Neuronal stem cell (in vitro differentiated cells): ENCODE results near the gene EFNB2.

Source experiments
- DNase-seq: peaks from one replicate; pipeline ENCODE4 v3.0.0-alpha.2; 2013; ENCODE audit warnings: low spot score
- H2AFZ ChIP-seq: one replicate; pipeline ENCODE4 v1.6.1; 2013; ENCODE audit warnings: mild to moderate bottlenecking, low read length, inconsistent platforms
- H2AK5ac ChIP-seq: 2 replicates; pipeline ENCODE4 v1.6.1; 2013; ENCODE audit warnings: low read depth, mild to moderate bottlenecking, inconsistent platforms, low read length, moderate library complexity, mixed read lengths
- H2BK120ac ChIP-seq: 2 replicates; pipeline ENCODE4 v1.6.1; 2013; ENCODE audit warnings: low read depth, mild to moderate bottlenecking, inconsistent platforms, low read length, moderate library complexity, mixed read lengths
- H2BK12ac ChIP-seq: one replicate; pipeline ENCODE4 v1.6.1; 2013; ENCODE audit warnings: low read length, inconsistent platforms
- H2BK15ac ChIP-seq: 2 replicates; pipeline ENCODE4 v1.6.1; 2013; ENCODE audit warnings: mild to moderate bottlenecking, low read length, inconsistent platforms, mixed read lengths
- H2BK5ac ChIP-seq: one replicate; pipeline ENCODE4 v1.6.1; 2013; ENCODE audit warnings: inconsistent platforms, mild to moderate bottlenecking, low read length, moderate library complexity
- H3K14ac ChIP-seq: one replicate; pipeline ENCODE4 v1.6.1; 2013; ENCODE audit warnings: low read length, inconsistent platforms
- H3K18ac ChIP-seq: 2 replicates; pipeline ENCODE4 v1.6.1; 2013; ENCODE audit warnings: low read length, inconsistent platforms
- H3K23ac ChIP-seq: 2 replicates; pipeline ENCODE4 v1.6.1; 2013; ENCODE audit warnings: low read depth, mild to moderate bottlenecking, mixed read lengths, low read length, inconsistent platforms; ENCODE audit not compliant: poor library complexity
- H3K27ac ChIP-seq: replicated peaks from 3 replicates; pipeline ENCODE4 v1.5.1; 2013; ENCODE audit warnings: low read length, inconsistent platforms
- H3K27me3 ChIP-seq, 3 experiments: 2 replicates each; pipeline ENCODE4 v1.6.1; 2013; ENCODE audit warnings: low read length in 3 of 3, mild to moderate bottlenecking in 2 of 3, inconsistent platforms in 1 of 3, low read depth in 1 of 3, mixed read lengths in 1 of 3, moderate library complexity in 1 of 3; ENCODE audit not compliant: control insufficient read depth in 3 of 3, insufficient read depth in 3 of 3
- H3K36me3 ChIP-seq, 2 donors: replicated peaks in 1 of 2; 2 replicates each; pipeline ENCODE4 v1.6.1; 2013; ENCODE audit warnings: low read length in 2 of 2; ENCODE audit not compliant: control insufficient read depth in 2 of 2, insufficient read depth in 2 of 2
- H3K4ac ChIP-seq: 2 replicates; pipeline ENCODE4 v1.6.1; 2013; ENCODE audit warnings: inconsistent platforms, mild to moderate bottlenecking, low read length, moderate library complexity
- H3K4me1 ChIP-seq, 2 donors: 1 replicate in 1 of 2; 2 replicates in 1 of 2; pipeline ENCODE4 v1.6.1; 2013; ENCODE audit warnings: low read length in 2 of 2, low read depth in 1 of 2; ENCODE audit not compliant: control insufficient read depth in 2 of 2, insufficient read depth in 1 of 2
- H3K4me2 ChIP-seq: one replicate; pipeline ENCODE4 v1.6.1; 2013; ENCODE audit warnings: mild to moderate bottlenecking, low read length, inconsistent platforms; ENCODE audit not compliant: insufficient read depth, poor library complexity, severe bottlenecking
- H3K4me3 ChIP-seq, 2 donors: 2 replicates each; pipeline ENCODE4 v1.5.1; 2013; ENCODE audit warnings: low read length in 2 of 2, mild to moderate bottlenecking in 2 of 2, inconsistent platforms in 1 of 2, moderate library complexity in 1 of 2
- H3K79me1 ChIP-seq: one replicate; pipeline ENCODE4 v1.6.1; 2013; ENCODE audit warnings: low read depth, mild to moderate bottlenecking, inconsistent platforms, low read length, moderate library complexity
- H3K9ac ChIP-seq: one replicate; pipeline ENCODE4 v1.6.1; 2013; ENCODE audit warnings: mild to moderate bottlenecking, low read depth, low read length, inconsistent platforms; ENCODE audit not compliant: poor library complexity
- H3K9me3 ChIP-seq, 2 donors: replicated peaks in 1 of 2; 2 replicates each; pipeline versions ENCODE3 to v1.6.1; 2013; ENCODE audit warnings: low read length in 2 of 2, mild to moderate bottlenecking in 2 of 2, inconsistent platforms in 1 of 2, low read depth in 1 of 2, mixed read lengths in 1 of 2, moderate library complexity in 1 of 2; ENCODE audit not compliant: control insufficient read depth in 2 of 2, insufficient read depth in 1 of 2
- H4K8ac ChIP-seq: one replicate; pipeline ENCODE4 v1.6.1; 2013; ENCODE audit warnings: low read depth, mild to moderate bottlenecking, inconsistent platforms, low read length, moderate library complexity
- H4K91ac ChIP-seq: one replicate; pipeline ENCODE4 v1.6.1; 2013; ENCODE audit warnings: low read length, low read depth, mild to moderate bottlenecking, inconsistent platforms; ENCODE audit not compliant: poor library complexity
- WGBS, 2 donors: extraction: QIAGEN DNeasy Blood & Tissue Kit; methylation state at CpG; one replicate each; pipeline ENCODE4 v1.1.7; 2013; ENCODE audit warnings: missing lambda C conversion rate in 2 of 2, mixed read lengths in 1 of 2; ENCODE audit not compliant: insufficient read length in 2 of 2, insufficient replicate concordance in 1 of 2; ENCODE audit errors: extremely low coverage in 2 of 2; 5-methylcytosine and 5-hydroxymethylcytosine counted together

Gene EFNB2

DNA sequence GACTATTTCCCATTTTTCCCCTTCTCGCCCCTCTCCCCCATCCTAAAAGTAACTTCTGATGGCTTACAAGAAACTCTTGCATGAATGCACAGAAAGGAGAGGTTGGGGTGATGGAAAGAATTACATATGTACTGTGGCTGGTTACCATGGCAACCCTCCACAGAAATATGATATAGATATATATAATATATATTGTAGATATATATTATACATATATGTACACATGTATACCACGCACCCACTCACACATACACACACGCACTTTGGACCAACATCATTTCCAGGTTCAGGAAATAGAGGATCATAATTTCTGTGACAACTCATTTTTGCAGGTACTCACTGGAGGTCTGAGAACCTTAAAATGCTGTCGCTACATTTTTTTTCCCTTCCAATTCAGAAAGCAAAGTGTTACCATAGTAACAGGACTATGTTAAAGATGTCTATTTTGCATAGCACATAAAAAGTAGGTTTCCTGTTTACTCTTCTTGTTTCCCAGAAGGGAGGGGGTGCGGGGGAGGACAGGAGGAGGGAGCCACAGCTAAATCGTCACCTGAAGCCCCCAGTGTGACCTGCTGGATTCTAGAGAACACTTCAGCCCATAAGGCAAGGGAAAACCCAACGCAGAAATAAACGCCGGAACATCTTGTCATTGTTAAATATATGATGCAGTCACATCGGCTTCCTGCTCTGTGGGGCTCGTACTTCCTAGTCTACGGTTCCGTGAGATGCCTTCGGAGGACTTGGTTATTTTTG, 44.7 kb downstream of the EFNB2 start:
- H2AFZ ChIP-seq = no peak overlapping the region
- H3K9me3 ChIP-seq = peaks cover 0 to 4% of the 10 kb centered on the region in 2 donors
- no peak overlapping the region for H3K18ac ChIP-seq
- H2BK15ac ChIP-seq = no peak overlapping the region
- peaks cover 31 to 67% of the 10 kb centered on the region in 2 donors for H3K36me3 ChIP-seq
- WGBS, 2 donors = no CpG with 5 or more reads among the region's 14 CpGs
- H2BK120ac ChIP-seq = no peak overlapping the region
- H4K91ac ChIP-seq = no peak overlapping the region
- no peak overlapping the region for H2BK5ac ChIP-seq
- no peaks in the 10 kb centered on the region for H3K27me3 ChIP-seq
- no peak overlapping the region for H4K8ac ChIP-seq
- no peak overlapping the region for H3K27ac ChIP-seq
- no peaks in the 10 kb centered on the region for H3K79me1 ChIP-seq
- H2AK5ac ChIP-seq = no peak overlapping the region
- H3K9ac ChIP-seq = no peak overlapping the region
- H2BK12ac ChIP-seq = no peak overlapping the region
- H3K4me2 ChIP-seq = no peak overlapping the region
- DNase-seq = no peak
- no peak overlapping the region for H3K23ac ChIP-seq
- no peak overlapping the region for H3K14ac ChIP-seq
- no peak overlapping the region for H3K4ac ChIP-seq
- H3K4me3 ChIP-seq = no peak overlapping the region
- H3K4me1 ChIP-seq = peaks cover 6 to 13% of the 10 kb centered on the region in 2 donors

DNA sequence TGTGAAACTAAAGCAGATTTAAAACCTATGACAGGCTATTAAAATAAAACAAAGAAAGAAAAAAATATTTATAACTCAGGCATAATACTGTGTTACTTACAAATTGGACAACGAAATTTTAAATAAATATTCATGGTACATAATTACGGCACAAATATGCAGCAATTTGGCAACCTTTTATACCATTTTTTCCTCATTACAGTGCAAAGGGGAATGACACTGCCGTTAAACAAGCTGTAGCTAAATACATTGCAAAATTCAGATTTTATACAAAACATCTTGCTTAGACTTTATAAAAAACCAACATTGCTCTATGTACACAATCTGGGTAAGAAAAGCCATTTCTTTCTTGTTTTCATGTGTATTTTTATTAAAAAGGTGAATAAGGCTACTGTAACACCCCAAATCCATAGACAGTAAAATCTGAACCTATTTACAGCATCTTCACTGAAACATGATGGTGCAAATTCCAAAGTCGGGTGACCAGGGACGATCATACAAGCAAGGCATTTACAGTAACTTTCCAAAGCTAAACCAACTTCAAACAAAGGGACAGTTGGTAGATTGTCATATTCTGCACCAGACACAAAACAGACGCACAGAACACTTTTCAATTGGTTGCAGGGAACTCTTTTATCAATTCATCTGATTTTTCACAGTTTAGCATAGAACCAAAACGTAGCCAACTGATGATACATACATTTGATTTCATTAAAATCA, 45.5 kb downstream of the EFNB2 start:
- no peak overlapping the region for H2BK12ac ChIP-seq
- DNase-seq = no peak
- peaks cover 6 to 13% of the 10 kb centered on the region in 2 donors for H3K4me1 ChIP-seq
- no peaks in the 10 kb centered on the region for H3K27me3 ChIP-seq
- H3K23ac ChIP-seq = no peak overlapping the region
- H3K14ac ChIP-seq = no peak overlapping the region
- H3K9ac ChIP-seq = no peak overlapping the region
- H3K9me3 ChIP-seq = peaks cover 0 to 4% of the 10 kb centered on the region in 2 donors
- H4K8ac ChIP-seq = no peak overlapping the region
- H3K36me3 ChIP-seq = peaks cover 28 to 60% of the 10 kb centered on the region in 2 donors
- H2BK120ac ChIP-seq = no peak overlapping the region
- H3K4me2 ChIP-seq = no peak overlapping the region
- no CpG with 5 or more reads among the region's 7 CpGs for WGBS, 2 donors
- no peak overlapping the region for H3K4ac ChIP-seq
- no peak overlapping the region for H4K91ac ChIP-seq
- H2AK5ac ChIP-seq = no peak overlapping the region
- H3K79me1 ChIP-seq = no peaks in the 10 kb centered on the region
- no peak overlapping the region for H2BK5ac ChIP-seq
- no peak overlapping the region for H3K18ac ChIP-seq
- no peak overlapping the region for H3K4me3 ChIP-seq
- H2AFZ ChIP-seq = no peak overlapping the region
- no peak overlapping the region for H2BK15ac ChIP-seq
- no peak overlapping the region for H3K27ac ChIP-seq

- Histone ChIP-seq H3K4me3 (no peak overlapping the region), H2AFZ (no peak overlapping the region), H3K4me1 (peaks cover 6 to 13% of the 10 kb centered on the region in 2 donors), H3K36me3 (peaks cover 23 to 47% of the 10 kb centered on the region in 2 donors), H2BK5ac (no peak overlapping the region), H3K18ac (no peak overlapping the region), H2AK5ac (no peak overlapping the region), H3K4me2 (no peak overlapping the region), H4K91ac (no peak overlapping the region), H3K4ac (no peak overlapping the region), H4K8ac (no peak overlapping the region), H3K23ac (no peak overlapping the region), H3K27ac (no peak overlapping the region), H3K9me3 (peaks cover 0 to under 1% of the 10 kb centered on the region in 2 donors), H3K14ac (no peak overlapping the region), H2BK120ac (no peak overlapping the region), H3K27me3 (no peaks in the 10 kb centered on the region), H2BK12ac (no peak overlapping the region), H2BK15ac (no peak overlapping the region), H3K9ac (no peak overlapping the region), H3K79me1 (no peaks in the 10 kb centered on the region)
- DNase-seq = no peak
- no CpG with 5 or more reads among the region's 2 CpGs for WGBS, 2 donors
These were observed 46.8 kb downstream of the EFNB2 start for GRCh38 chr13:106488686-106489085.

DNA sequence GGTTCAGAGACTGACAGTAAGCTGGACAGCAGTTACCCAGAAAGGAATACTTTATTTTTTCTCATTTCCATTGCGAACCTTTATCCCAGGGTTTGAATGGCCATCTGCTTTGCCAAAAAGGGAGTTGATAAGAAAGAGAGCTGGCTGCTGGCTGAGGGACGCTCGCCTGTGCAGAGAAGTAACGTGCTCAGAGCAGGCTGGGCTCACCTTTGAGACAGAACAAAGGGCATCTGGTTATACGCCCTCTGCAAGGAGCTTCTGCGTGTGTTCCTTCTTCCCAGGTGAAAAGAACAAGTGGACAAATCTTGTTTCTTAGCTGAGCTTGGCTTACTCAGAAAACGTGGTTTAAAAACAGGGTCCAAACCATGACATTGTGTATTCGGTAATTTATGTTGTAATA, 47.4 kb downstream of the EFNB2 start:
- Histone ChIP-seq H3K4me2 (no peak overlapping the region), H3K27me3 (no peaks in the 10 kb centered on the region), H3K18ac (no peak overlapping the region), H3K9me3 (no peaks in the 10 kb centered on the region), H2BK15ac (no peak overlapping the region), H3K23ac (no peak overlapping the region), H2AFZ (no peak overlapping the region), H3K36me3 (peaks cover 18 to 41% of the 10 kb centered on the region in 2 donors), H3K14ac (no peak overlapping the region), H3K27ac (no peak overlapping the region), H3K4me1 (peaks cover 6 to 13% of the 10 kb centered on the region in 2 donors), H3K9ac (no peak overlapping the region), H3K4me3 (no peak overlapping the region), H4K8ac (no peak overlapping the region), H2BK120ac (no peak overlapping the region), H3K79me1 (no peaks in the 10 kb centered on the region), H2BK12ac (no peak overlapping the region), H3K4ac (no peak overlapping the region), H4K91ac (no peak overlapping the region), H2BK5ac (no peak overlapping the region), H2AK5ac (no peak overlapping the region)
- no CpG with 5 or more reads among the region's 8 CpGs for WGBS, 2 donors
- no peak for DNase-seq
